Esophagus squamous epithelium (tissue), 4 donors: Measurements from ENCODE around the gene LRCOL1.

ENCODE experiments used
- CTCF ChIP-seq, 6 experiments: fragments of 450-650 bp in 4 of 6; fragments of 200-600 bp in 2 of 6; sonication (generic) in 2 of 6; IDR thresholded peaks; one replicate each; pipeline ENCODE4 v1.5.1; 2016 to 2019; ENCODE audit warnings: antibody characterized with exemption in 6 of 6, mild to moderate bottlenecking in 4 of 6, moderate library complexity in 4 of 6
- POLR2A ChIP-seq, 4 donors: fragments of 450-650 bp; IDR thresholded peaks; one replicate each; pipeline ENCODE4 v1.6.1; 2017; ENCODE audit warnings: antibody characterized with exemption in 4 of 4, mild to moderate bottlenecking in 4 of 4, moderate library complexity in 3 of 4

- TF ChIP-seq POLR2A (IDR thresholded peaks at IDR 0.05) = no peak
- no peak for TF ChIP-seq CTCF (IDR thresholded peaks at IDR 0.05)
These were observed 39.0 kb upstream of the LRCOL1 start for GRCh38 chr12:132649226-132649945.
